ENCODE measurements around the gene PSEN1.
A peak's percentile ranks its signal among the peaks of the same experiment; 100 is the strongest.
"Not testable (repeated sequence)": the region's sequence is repeated elsewhere in the genome, so short reads cannot be mapped to it uniquely, and the experiment has no call there.

Gene PSEN1

DNA sequence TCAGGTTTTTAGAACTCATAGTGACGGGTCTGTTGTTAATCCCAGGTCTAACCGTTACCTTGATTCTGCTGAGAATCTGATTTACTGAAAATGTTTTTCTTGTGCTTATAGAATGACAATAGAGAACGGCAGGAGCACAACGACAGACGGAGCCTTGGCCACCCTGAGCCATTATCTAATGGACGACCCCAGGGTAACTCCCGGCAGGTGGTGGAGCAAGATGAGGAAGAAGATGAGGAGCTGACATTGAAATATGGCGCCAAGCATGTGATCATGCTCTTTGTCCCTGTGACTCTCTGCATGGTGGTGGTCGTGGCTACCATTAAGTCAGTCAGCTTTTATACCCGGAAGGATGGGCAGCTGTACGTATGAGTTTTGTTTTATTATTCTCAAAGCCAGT is 34.4 kb downstream of the PSEN1 start:
- no peak for DNase-seq (ENCODE audit: low read depth)
- H3K4me3 ChIP-seq (ENCODE audit: low read depth, low read length) = no peak overlapping the region
- TF ChIP-seq, protein P1, sequence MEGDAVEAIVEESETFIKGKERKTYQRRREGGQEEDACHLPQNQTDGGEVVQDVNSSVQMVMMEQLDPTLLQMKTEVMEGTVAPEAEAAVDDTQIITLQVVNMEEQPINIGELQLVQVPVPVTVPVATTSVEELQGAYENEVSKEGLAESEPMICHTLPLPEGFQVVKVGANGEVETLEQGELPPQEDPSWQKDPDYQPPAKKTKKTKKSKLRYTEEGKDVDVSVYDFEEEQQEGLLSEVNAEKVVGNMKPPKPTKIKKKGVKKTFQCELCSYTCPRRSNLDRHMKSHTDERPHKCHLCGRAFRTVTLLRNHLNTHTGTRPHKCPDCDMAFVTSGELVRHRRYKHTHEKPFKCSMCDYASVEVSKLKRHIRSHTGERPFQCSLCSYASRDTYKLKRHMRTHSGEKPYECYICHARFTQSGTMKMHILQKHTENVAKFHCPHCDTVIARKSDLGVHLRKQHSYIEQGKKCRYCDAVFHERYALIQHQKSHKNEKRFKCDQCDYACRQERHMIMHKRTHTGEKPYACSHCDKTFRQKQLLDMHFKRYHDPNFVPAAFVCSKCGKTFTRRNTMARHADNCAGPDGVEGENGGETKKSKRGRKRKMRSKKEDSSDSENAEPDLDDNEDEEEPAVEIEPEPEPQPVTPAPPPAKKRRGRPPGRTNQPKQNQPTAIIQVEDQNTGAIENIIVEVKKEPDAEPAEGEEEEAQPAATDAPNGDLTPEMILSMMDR (IDR thresholded peaks at IDR 0.05; ENCODE audit: insufficient read depth, low read depth, low read length, missing control alignments) = no peak

DNA sequence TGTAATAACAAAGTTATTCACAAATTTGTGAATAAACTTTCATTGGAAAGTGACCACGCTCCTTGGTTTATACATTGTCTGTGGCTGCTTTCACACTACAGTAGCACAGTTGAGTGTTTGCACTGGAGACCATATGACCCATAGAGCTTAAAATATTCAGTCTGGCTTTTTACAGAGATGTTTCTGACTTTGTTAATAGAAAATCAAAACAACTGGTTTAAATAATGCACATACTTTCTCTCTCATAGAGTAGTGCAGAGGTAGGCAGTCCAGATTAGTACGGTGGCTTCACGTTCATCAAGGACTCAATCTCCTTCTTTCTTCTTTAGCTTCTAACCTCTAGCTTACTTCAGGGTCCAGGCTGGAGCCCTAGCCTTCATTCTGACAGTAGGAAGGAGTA is 36.2 kb downstream of the PSEN1 start:
- no peak for DNase-seq (ENCODE audit: low read depth)
- TF ChIP-seq, protein P1 (IDR thresholded peaks at IDR 0.05; ENCODE audit: insufficient read depth, low read depth, low read length, missing control alignments) = no peak
- no peak overlapping the region for H3K4me3 ChIP-seq (ENCODE audit: low read depth, low read length)

DNA sequence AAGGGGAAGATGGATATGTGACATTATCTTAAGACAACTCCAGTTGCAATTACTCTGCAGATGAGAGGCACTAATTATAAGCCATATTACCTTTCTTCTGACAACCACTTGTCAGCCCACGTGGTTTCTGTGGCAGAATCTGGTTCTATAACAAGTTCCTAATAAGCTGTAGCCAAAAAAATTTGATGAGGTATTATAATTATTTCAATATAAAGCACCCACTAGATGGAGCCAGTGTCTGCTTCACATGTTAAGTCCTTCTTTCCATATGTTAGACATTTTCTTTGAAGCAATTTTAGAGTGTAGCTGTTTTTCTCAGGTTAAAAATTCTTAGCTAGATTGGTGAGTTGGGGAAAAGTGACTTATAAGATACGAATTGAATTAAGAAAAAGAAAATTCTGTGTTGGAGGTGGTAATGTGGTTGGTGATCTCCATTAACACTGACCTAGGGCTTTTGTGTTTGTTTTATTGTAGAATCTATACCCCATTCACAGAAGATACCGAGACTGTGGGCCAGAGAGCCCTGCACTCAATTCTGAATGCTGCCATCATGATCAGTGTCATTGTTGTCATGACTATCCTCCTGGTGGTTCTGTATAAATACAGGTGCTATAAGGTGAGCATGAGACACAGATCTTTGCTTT is 36.9 kb downstream of the PSEN1 start:
- TF ChIP-seq, protein P1 (IDR thresholded peaks at IDR 0.05; ENCODE audit: insufficient read depth, low read depth, low read length, missing control alignments) = peak; percentile 40
- DNase-seq (ENCODE audit: low read depth) = peak; percentile 53
- H3K4me3 ChIP-seq (ENCODE audit: low read depth, low read length) = no peak overlapping the region

DNA sequence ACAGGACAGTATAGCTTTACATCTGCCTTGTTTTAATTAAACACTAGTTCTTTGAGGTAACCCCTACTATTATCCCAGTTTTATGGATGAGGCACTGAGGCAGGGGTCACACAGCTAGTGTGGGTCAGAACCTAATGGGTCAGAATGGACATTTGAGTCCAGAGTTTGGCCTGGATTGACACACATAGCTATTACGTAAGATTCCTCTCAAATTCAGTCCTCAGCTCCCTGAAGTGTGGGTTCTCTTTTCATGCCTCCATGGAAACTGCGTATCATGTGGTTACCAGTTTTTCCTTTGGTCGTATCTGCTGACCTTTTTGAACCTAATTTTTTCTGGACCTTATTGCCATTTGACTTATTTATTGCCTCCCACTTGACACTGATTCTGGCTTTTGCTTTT is 40.4 kb downstream of the PSEN1 start:
- TF ChIP-seq, protein P1 (IDR thresholded peaks at IDR 0.05; ENCODE audit: insufficient read depth, low read depth, low read length, missing control alignments) = no peak
- no peak for DNase-seq (ENCODE audit: low read depth)
- H3K4me3 ChIP-seq (ENCODE audit: low read depth, low read length) = no peak overlapping the region

DNA sequence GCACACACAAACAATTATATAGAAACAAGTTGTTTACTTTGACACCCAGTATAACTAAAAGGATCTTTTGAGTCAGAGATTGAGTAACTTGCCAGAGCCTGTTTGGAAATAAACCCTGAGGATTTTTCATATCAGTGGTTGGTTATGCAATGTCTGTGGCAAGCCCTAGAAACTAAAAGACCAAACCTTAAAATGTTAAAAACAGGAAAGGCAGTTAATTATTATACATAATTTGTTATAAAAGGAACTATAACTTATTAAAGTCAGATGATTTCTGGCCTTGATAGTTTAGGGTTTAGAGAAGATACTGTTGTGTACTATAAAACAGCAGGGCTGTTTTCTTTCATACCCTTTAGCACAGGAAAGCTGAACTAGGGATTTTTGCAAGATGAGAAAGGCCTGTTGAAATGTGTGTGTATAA is 44.1 kb downstream of the PSEN1 start:
- no peak overlapping the region for H3K4me3 ChIP-seq (ENCODE audit: low read depth, low read length)
- TF ChIP-seq, protein P1 (IDR thresholded peaks at IDR 0.05; ENCODE audit: insufficient read depth, low read depth, low read length, missing control alignments) = no peak
- no peak for DNase-seq (ENCODE audit: low read depth)

DNA sequence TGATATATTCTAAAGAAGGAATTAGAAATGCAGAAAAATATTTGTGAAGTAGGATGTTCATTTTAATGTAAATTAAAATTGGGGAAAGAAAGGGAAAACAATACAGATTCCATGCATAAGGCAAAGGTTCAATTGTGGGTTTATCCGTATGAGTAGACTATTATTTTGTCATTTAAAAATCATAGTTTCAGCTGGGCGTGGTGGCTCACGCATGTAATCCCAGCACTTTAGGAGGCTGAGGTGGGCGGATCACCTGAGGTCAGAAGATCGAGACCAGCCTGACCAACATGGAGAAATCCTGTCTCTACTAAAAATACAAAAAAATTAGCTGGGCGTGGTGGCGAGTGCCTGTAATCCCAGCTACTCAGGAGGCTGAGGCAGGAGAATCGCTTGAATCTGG is 44.7 kb downstream of the PSEN1 start:
- not testable (repeated sequence) for DNase-seq (ENCODE audit: low read depth); H3K4me3 ChIP-seq (ENCODE audit: low read depth, low read length)

DNA sequence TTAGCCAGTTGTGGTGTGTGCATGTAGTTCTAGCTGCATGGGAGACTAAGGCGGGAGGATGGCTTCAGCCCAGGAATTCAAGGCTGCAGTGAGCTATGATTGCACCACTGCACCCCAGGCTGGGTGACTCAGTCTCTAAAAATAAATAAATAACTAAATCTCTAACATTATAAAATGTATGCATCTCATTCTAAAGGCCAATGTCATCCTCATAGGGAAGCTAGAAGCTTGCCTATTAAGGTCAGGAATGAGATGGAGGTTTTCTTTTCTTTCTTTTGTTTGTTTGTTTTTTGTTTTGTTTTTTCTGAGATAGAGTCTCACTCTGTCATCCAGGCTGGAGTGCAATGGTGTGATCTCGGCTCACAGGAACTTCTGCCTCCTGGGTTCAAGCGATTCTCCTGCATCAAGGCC is 52.2 kb downstream of the PSEN1 start:
- DNase-seq (ENCODE audit: low read depth) = no peak
- H3K4me3 ChIP-seq (ENCODE audit: low read depth, low read length) = no peak overlapping the region
- TF ChIP-seq, protein P1 (IDR thresholded peaks at IDR 0.05; ENCODE audit: insufficient read depth, low read depth, low read length, missing control alignments) = no peak

Data from GM12865 (cell line).